Stomach smooth muscle (tissue), 2 donors: ENCODE data around the gene ISM1.
A peak's percentile ranks its signal among the peaks of the same experiment; 100 is the strongest.

Source experiments
- H3K27ac ChIP-seq: one replicate; pipeline ENCODE4 v1.7.0; 2013; ENCODE audit warnings: mild to moderate bottlenecking, low read length, inconsistent platforms
- H3K27me3 ChIP-seq, 2 donors: one replicate each; pipeline ENCODE4 v1.7.0; 2013; ENCODE audit warnings: low read length in 2 of 2; ENCODE audit not compliant: insufficient read depth in 2 of 2, control insufficient read depth in 1 of 2
- H3K36me3 ChIP-seq, 2 donors: one replicate each; pipeline ENCODE4 v1.7.0; 2013; ENCODE audit warnings: low read length in 2 of 2; ENCODE audit not compliant: control insufficient read depth in 2 of 2, insufficient read depth in 2 of 2
- H3K4me1 ChIP-seq: one replicate; pipeline ENCODE4 v1.7.0; 2013; ENCODE audit warnings: low read length; ENCODE audit not compliant: control insufficient read depth, insufficient read depth
- H3K4me3 ChIP-seq, 2 donors: one replicate each; pipeline ENCODE4 v1.7.0; 2013; ENCODE audit warnings: low read length in 2 of 2
- H3K9ac ChIP-seq, 2 donors: one replicate each; pipeline ENCODE4 v1.7.0; 2013; ENCODE audit warnings: low read length in 2 of 2, mild to moderate bottlenecking in 1 of 2
- H3K9me3 ChIP-seq, 2 donors: one replicate each; pipeline ENCODE4 v1.7.0; 2013; ENCODE audit warnings: low read length in 2 of 2; ENCODE audit not compliant: control insufficient read depth in 2 of 2
- donor health status: healthy.
- donor health status: Pancreatic carcinoma.

Gene ISM1

GRCh38 chr20:13205425-13205824, 15.6 kb upstream of the ISM1 start:
- no peak overlapping the region for H3K9ac ChIP-seq
- no peak overlapping the region for H3K4me3 ChIP-seq
- no peaks in the 10 kb centered on the region for H3K4me1 ChIP-seq
- H3K27me3 ChIP-seq, result peaks cover 0 to 2% of the 10 kb centered on the region in 2 donors
- H3K9me3 ChIP-seq, result no peaks in the 10 kb centered on the region
- no peak overlapping the region for H3K27ac ChIP-seq
- H3K36me3 ChIP-seq, result no peaks in the 10 kb centered on the region

- H3K4me3 ChIP-seq, result no peak overlapping the region
- no peaks in the 10 kb centered on the region for H3K4me1 ChIP-seq
- no peak overlapping the region for H3K27ac ChIP-seq
- H3K9ac ChIP-seq, result no peak overlapping the region
- no peaks in the 10 kb centered on the region for H3K9me3 ChIP-seq
- peaks cover 0 to 2% of the 10 kb centered on the region in 2 donors for H3K27me3 ChIP-seq
- H3K36me3 ChIP-seq, result no peaks in the 10 kb centered on the region
Measured at GRCh38 chr20:13205848-13206434, 15.1 kb upstream of the ISM1 start.

- Histone ChIP-seq H3K4me1 (no peaks in the 10 kb centered on the region), H3K27ac (no peak overlapping the region), H3K27me3 (peaks cover 0 to 2% of the 10 kb centered on the region in 2 donors), H3K4me3 (no peak overlapping the region), H3K36me3 (no peaks in the 10 kb centered on the region), H3K9ac (no peak overlapping the region), H3K9me3 (no peaks in the 10 kb centered on the region)
Measured at GRCh38 chr20:13207016-13207415, 14.1 kb upstream of the ISM1 start.

- Histone ChIP-seq H3K27me3 (no peaks in the 10 kb centered on the region), H3K36me3 (no peaks in the 10 kb centered on the region), H3K9ac (no peak overlapping the region), H3K27ac (no peak overlapping the region), H3K4me1 (no peaks in the 10 kb centered on the region), H3K4me3 (no peak overlapping the region), H3K9me3 (no peaks in the 10 kb centered on the region)
Measured at GRCh38 chr20:13211956-13212618, 9.0 kb upstream of the ISM1 start.

- H3K9ac ChIP-seq, result no peak overlapping the region
- no peak overlapping the region for H3K27ac ChIP-seq
- H3K9me3 ChIP-seq, result no peaks in the 10 kb centered on the region
- no peak overlapping the region for H3K4me3 ChIP-seq
- no peaks in the 10 kb centered on the region for H3K27me3 ChIP-seq
- no peaks in the 10 kb centered on the region for H3K4me1 ChIP-seq
- H3K36me3 ChIP-seq, result no peaks in the 10 kb centered on the region
Measured at GRCh38 chr20:13212750-13213149, 8.3 kb upstream of the ISM1 start.

- H3K4me3 ChIP-seq, result no peak overlapping the region
- H3K9me3 ChIP-seq, result no peaks in the 10 kb centered on the region
- no peaks in the 10 kb centered on the region for H3K27me3 ChIP-seq
- no peaks in the 10 kb centered on the region for H3K36me3 ChIP-seq
- no peak overlapping the region for H3K27ac ChIP-seq
- no peak overlapping the region for H3K9ac ChIP-seq
- no peaks in the 10 kb centered on the region for H3K4me1 ChIP-seq
Measured at GRCh38 chr20:13213335-13213734, 7.7 kb upstream of the ISM1 start.

- no peaks in the 10 kb centered on the region for H3K36me3 ChIP-seq
- peaks cover 9% of the 10 kb centered on the region for H3K4me1 ChIP-seq
- no peak overlapping the region for H3K27ac ChIP-seq
- H3K9me3 ChIP-seq, result no peaks in the 10 kb centered on the region
- no peak overlapping the region for H3K4me3 ChIP-seq
- H3K27me3 ChIP-seq, result no peaks in the 10 kb centered on the region
- no peak overlapping the region for H3K9ac ChIP-seq
Measured at GRCh38 chr20:13216533-13216932, 4.5 kb upstream of the ISM1 start.

- H3K4me1 ChIP-seq, result peaks cover 17% of the 10 kb centered on the region
- H3K9me3 ChIP-seq, result no peaks in the 10 kb centered on the region
- no peaks in the 10 kb centered on the region for H3K36me3 ChIP-seq
- H3K27ac ChIP-seq, result no peak overlapping the region
- peak overlapping the region; percentile 42 to 56 for H3K9ac ChIP-seq
- peak overlapping the region; percentile 80 for H3K4me3 ChIP-seq
- H3K27me3 ChIP-seq, result no peaks in the 10 kb centered on the region
Measured at GRCh38 chr20:13219327-13220193, 1.5 kb upstream of the ISM1 start.

GRCh38 chr20:13220194-13220903, 725 bp upstream of the ISM1 start:
- H3K9me3 ChIP-seq, result no peaks in the 10 kb centered on the region
- peak overlapping the region; percentile 46 for H3K27ac ChIP-seq
- no peaks in the 10 kb centered on the region for H3K36me3 ChIP-seq
- peak overlapping the region; percentile 55 to 56 for H3K9ac ChIP-seq
- H3K4me3 ChIP-seq, result peak overlapping the region; percentile 80
- H3K4me1 ChIP-seq, result peaks cover 17% of the 10 kb centered on the region
- H3K27me3 ChIP-seq, result no peaks in the 10 kb centered on the region

GRCh38 chr20:13221313-13221672, 219 bp downstream of the ISM1 start:
- Histone ChIP-seq H3K9ac (no peak overlapping the region), H3K9me3 (no peaks in the 10 kb centered on the region), H3K4me1 (peaks cover 17% of the 10 kb centered on the region), H3K36me3 (no peaks in the 10 kb centered on the region), H3K27me3 (no peaks in the 10 kb centered on the region), H3K27ac (no peak overlapping the region), H3K4me3 (peak overlapping the region; percentile 80)
